H9 (cell line): ENCODE data around the gene GPHN. TPM values are rescaled to one million over a fixed set of nuclear protein-coding genes. Genes with fewer than 3 reads are reported as not detected.

Experiments
- DNase-seq: peaks from one replicate; pipeline ENCODE4 v3.0.0-alpha.2; 2017
- H2AFZ ChIP-seq: one replicate; pipeline ENCODE4 v1.6.1; 2013; ENCODE audit warnings: mild to moderate bottlenecking, low read length, control low read depth, moderate library complexity
- H2AK5ac ChIP-seq: 2 replicates; pipeline ENCODE4 v1.6.1; 2013; ENCODE audit warnings: low read length, control low read depth, mixed read lengths; ENCODE audit not compliant: insufficient read length
- H2BK120ac ChIP-seq: one replicate; pipeline ENCODE4 v1.6.1; 2013; ENCODE audit warnings: low read depth, mild to moderate bottlenecking, low read length, control low read depth, inconsistent platforms; ENCODE audit not compliant: poor library complexity, severe bottlenecking
- H2BK12ac ChIP-seq: 2 replicates; pipeline ENCODE4 v1.6.1; 2013; ENCODE audit warnings: low read length, control low read depth, mixed read lengths, low read depth; ENCODE audit not compliant: insufficient read length
- H2BK15ac ChIP-seq: 2 replicates; pipeline ENCODE4 v1.6.1; 2013; ENCODE audit warnings: low read depth, low read length, control low read depth
- H2BK20ac ChIP-seq: one replicate; pipeline ENCODE4 v1.6.1; 2013; ENCODE audit warnings: low read depth, mild to moderate bottlenecking, low read length, control low read depth, inconsistent platforms; ENCODE audit not compliant: poor library complexity, severe bottlenecking
- H2BK5ac ChIP-seq: 2 replicates; pipeline ENCODE4 v1.6.1; 2013; ENCODE audit warnings: low read length, control low read depth, mixed read lengths; ENCODE audit not compliant: insufficient read length
- H3K14ac ChIP-seq: 2 replicates; pipeline ENCODE4 v1.6.1; 2013; ENCODE audit warnings: low read length, control low read depth; ENCODE audit not compliant: insufficient read depth
- H3K18ac ChIP-seq: 2 replicates; pipeline ENCODE4 v1.6.1; 2013; ENCODE audit warnings: low read depth, mild to moderate bottlenecking, mixed read lengths, low read length, control low read depth; ENCODE audit not compliant: insufficient read length
- H3K23ac ChIP-seq: 2 replicates; pipeline ENCODE4 v1.6.1; 2013; ENCODE audit warnings: low read length, control low read depth, mixed read lengths, low read depth; ENCODE audit not compliant: insufficient read length
- H3K23me2 ChIP-seq: 2 replicates; pipeline ENCODE4 v1.6.1; 2013; ENCODE audit warnings: low read depth, mild to moderate bottlenecking, mixed read lengths, low read length, control low read depth; ENCODE audit not compliant: insufficient read length, poor library complexity, severe bottlenecking
- H3K27ac ChIP-seq: 2 replicates; pipeline ENCODE4 v1.5.1; 2013; ENCODE audit warnings: low read length, control low read depth, mixed read lengths, low read depth; ENCODE audit not compliant: insufficient read length
- H3K27me3 ChIP-seq: 2 replicates; pipeline ENCODE4 v1.6.1; 2013; ENCODE audit warnings: low read length, control low read depth, inconsistent platforms; ENCODE audit not compliant: insufficient read depth
- H3K4ac ChIP-seq: 2 replicates; pipeline ENCODE4 v1.6.1; 2013; ENCODE audit warnings: low read depth, mild to moderate bottlenecking, control low read depth, inconsistent platforms, low read length, moderate library complexity
- H3K4me1 ChIP-seq: 2 replicates; pipeline ENCODE4 v1.6.1; 2013; ENCODE audit warnings: low read length, control low read depth, inconsistent platforms; ENCODE audit not compliant: insufficient read depth
- H3K4me2 ChIP-seq: 2 replicates; pipeline ENCODE4 v1.6.1; 2013; ENCODE audit warnings: low read length, control low read depth, mixed read lengths; ENCODE audit not compliant: insufficient read length, insufficient read depth
- H3K56ac ChIP-seq: 2 replicates; pipeline ENCODE4 v1.6.1; 2013; ENCODE audit warnings: low read depth, mild to moderate bottlenecking, mixed read lengths, low read length, control low read depth; ENCODE audit not compliant: insufficient read length
- H3K79me1 ChIP-seq: 2 replicates; pipeline ENCODE4 v1.6.1; 2013; ENCODE audit warnings: low read depth, mild to moderate bottlenecking, moderate library complexity, low read length, control low read depth, inconsistent platforms; ENCODE audit not compliant: insufficient read depth, poor library complexity, severe bottlenecking
- H3K79me2 ChIP-seq: 2 replicates; pipeline ENCODE4 v1.6.1; 2013; ENCODE audit warnings: low read length, control low read depth, inconsistent platforms; ENCODE audit not compliant: insufficient read depth
- H3K9ac ChIP-seq: 2 replicates; pipeline ENCODE4 v1.6.1; 2013; ENCODE audit warnings: low read length, control low read depth, mixed read lengths; ENCODE audit not compliant: insufficient read length; ENCODE audit errors: extremely low read depth
- H3K9me3 ChIP-seq: one replicate; pipeline ENCODE4 v1.6.1; 2013; ENCODE audit warnings: low read depth, low read length, inconsistent platforms; ENCODE audit not compliant: control insufficient read depth
- H3T11ph ChIP-seq: one replicate; pipeline ENCODE4 v1.6.1; 2013; ENCODE audit warnings: mild to moderate bottlenecking, low read length, control low read depth, inconsistent platforms
- H4K20me1 ChIP-seq: one replicate; pipeline ENCODE4 v1.6.1; 2013; ENCODE audit not compliant: control insufficient read depth, insufficient read length, insufficient read depth
- H4K5ac ChIP-seq: 2 replicates; pipeline ENCODE4 v1.6.1; 2013; ENCODE audit warnings: low read depth, mild to moderate bottlenecking, mixed read lengths, low read length, control low read depth; ENCODE audit not compliant: insufficient read length
- H4K8ac ChIP-seq: replicated peaks from 2 replicates; pipeline ENCODE4 v1.6.1; 2013; ENCODE audit warnings: low read length, control low read depth, mixed read lengths, low read depth; ENCODE audit not compliant: insufficient read length
- H4K91ac ChIP-seq: 2 replicates; pipeline ENCODE4 v1.6.1; 2013; ENCODE audit warnings: low read depth, mild to moderate bottlenecking, moderate library complexity, mixed read lengths, low read length, control low read depth; ENCODE audit not compliant: insufficient read length
- H3K27ac Mint-ChIP-seq, 3 experiments: 2 replicates in 2 of 3; 3 replicates in 1 of 3; pipeline ENCODE4 v1.8.0; 2020 to 2021; ENCODE audit warnings: mixed read lengths in 3 of 3, mild to moderate bottlenecking in 1 of 3, moderate library complexity in 1 of 3
- H3K27me3 Mint-ChIP-seq: 2 replicates; pipeline ENCODE4 v1.8.0; 2021; ENCODE audit warnings: low read depth, mild to moderate bottlenecking, moderate library complexity, mixed read lengths
- H3K36me3 Mint-ChIP-seq, 3 experiments: 2 replicates in 2 of 3; 3 replicates in 1 of 3; pipeline ENCODE4 v1.8.0; 2020 to 2021; ENCODE audit warnings: low read depth in 3 of 3, mixed read lengths in 3 of 3; ENCODE audit not compliant: insufficient read depth in 1 of 3
- H3K4me1 Mint-ChIP-seq, 2 experiments: 2 replicates each; pipeline ENCODE4 v1.8.0; 2020; ENCODE audit warnings: mixed read lengths in 2 of 2
- H3K4me3 Mint-ChIP-seq, 2 experiments: 2 replicates in 1 of 2; 3 replicates in 1 of 2; pipeline ENCODE4 v1.8.0; 2020 to 2021; ENCODE audit warnings: mild to moderate bottlenecking in 2 of 2, mixed read lengths in 2 of 2, moderate library complexity in 1 of 2
- H3K9me3 Mint-ChIP-seq, 2 experiments: 2 replicates in 1 of 2; 3 replicates in 1 of 2; pipeline ENCODE4 v1.8.0; 2020; ENCODE audit warnings: mild to moderate bottlenecking in 2 of 2, mixed read lengths in 2 of 2, moderate library complexity in 1 of 2
- CTCF ChIP-seq: fragments of 200-600 bp; sonication (generic); conservative IDR thresholded peaks from 3 replicates; pipeline ENCODE4 v1.8.0; 2021; ENCODE audit warnings: antibody characterized with exemption, mild to moderate bottlenecking
- WGBS: extraction: QIAGEN DNeasy Blood & Tissue Kit; methylation state at CpG from one replicate; pipeline ENCODE4 v1.1.7; 2013; ENCODE audit warnings: missing lambda C conversion rate, low lambda C conversion rate, mixed read lengths; ENCODE audit not compliant: insufficient read length; ENCODE audit errors: extremely low coverage; 5-methylcytosine and 5-hydroxymethylcytosine counted together
- total RNA-seq: library from RNA; stranded (reverse); gene quantifications from 2 replicates; pipeline ENCODE4 v1.2.1, GENCODE V29; 2021

The GPHN gene
- total RNA-seq, 1 experiment from 2014 or later: 16.1 TPM

- H3K4ac ChIP-seq: no peak overlapping the region
- no peaks in the 10 kb centered on the region for H3K23me2 ChIP-seq
- H3K4me1 Mint-ChIP-seq: peaks cover 4 to 10% of the 10 kb centered on the region in 2 experiments
- H2AFZ ChIP-seq: no peak overlapping the region
- no peaks in the 10 kb centered on the region for H3K79me1 ChIP-seq
- no peak overlapping the region for H4K8ac ChIP-seq
- no peak overlapping the region for H3T11ph ChIP-seq
- no CpG with 5 or more reads among the region's 1 CpG for WGBS
- no peak overlapping the region for H2BK12ac ChIP-seq
- H2BK20ac ChIP-seq: no peak overlapping the region
- H3K27ac ChIP-seq: no peak overlapping the region
- H3K27ac Mint-ChIP-seq: peak overlapping the region in 1 of 3 experiments; percentile 32; a peak in 1 of 7 replicates
- H3K27me3 Mint-ChIP-seq: no peaks in the 10 kb centered on the region
- H3K79me2 ChIP-seq: peaks cover 5% of the 10 kb centered on the region; the same call in 1 of the 2 replicates
- no peak overlapping the region for H2BK15ac ChIP-seq
- no peak overlapping the region for H3K14ac ChIP-seq
- no peaks in the 10 kb centered on the region for H4K20me1 ChIP-seq
- no peaks in the 10 kb centered on the region for H3K27me3 ChIP-seq
- no peak overlapping the region for H3K4me2 ChIP-seq
- H3K23ac ChIP-seq: no peak overlapping the region
- no peak overlapping the region for H3K4me3 Mint-ChIP-seq
- no peak for DNase-seq
- H2AK5ac ChIP-seq: no peak overlapping the region
- H3K9me3 Mint-ChIP-seq: peaks cover 3% of the 10 kb centered on the region in 2 experiments; a peak in 4 of 5 replicates
- H3K4me1 ChIP-seq: no peaks in the 10 kb centered on the region
- no peak overlapping the region for H4K5ac ChIP-seq
- no peak overlapping the region for H3K18ac ChIP-seq
- no peak overlapping the region for H2BK120ac ChIP-seq
- H3K9ac ChIP-seq: no peak overlapping the region
- no peak for TF ChIP-seq CTCF
- H3K36me3 Mint-ChIP-seq: peaks cover 0 to 4% (median 3%) of the 10 kb centered on the region in 3 experiments; a peak in 5 of 7 replicates
- no peak overlapping the region for H4K91ac ChIP-seq
- H3K56ac ChIP-seq: no peak overlapping the region
- H3K9me3 ChIP-seq: no peaks in the 10 kb centered on the region
- H2BK5ac ChIP-seq: no peak overlapping the region
These were observed 32.1 kb downstream of the GPHN start for GRCh38 chr14:66540038-66540437.
